HG03039 (cell line): ENCODE results near the gene GCC2.
"Not testable (repeated sequence)": the region's sequence is repeated elsewhere in the genome, so short reads cannot be mapped to it uniquely, and the experiment has no call there.

ENCODE experiments used
- ATAC-seq: cut with Tn5 transposase; IDR thresholded peaks from one replicate; pipeline ENCODE4 v1.9.1; 2021; ENCODE audit warnings: mild to moderate bottlenecking, moderate library complexity; ENCODE audit not compliant: unreplicated experiment

GCC2 gene

DNA sequence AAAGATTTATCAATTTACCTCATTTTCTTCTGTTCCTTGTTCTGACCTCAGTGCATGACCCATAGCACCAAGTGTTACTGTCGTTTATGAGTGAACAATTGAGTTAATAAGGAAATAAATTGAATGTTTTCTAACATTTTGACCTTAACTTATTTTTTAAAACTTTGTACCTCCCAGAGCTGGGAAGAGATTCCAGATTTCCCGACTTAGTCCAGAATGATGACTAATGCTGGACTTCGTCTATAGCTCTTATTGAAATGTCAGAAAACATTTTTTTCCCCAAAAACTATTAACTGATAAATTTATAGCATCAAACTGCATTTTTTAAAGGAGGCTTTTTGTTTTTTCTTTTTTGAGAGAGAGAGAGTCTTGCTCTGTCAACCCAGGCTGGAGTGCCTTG, 63.4 kb downstream of the GCC2 start:
- not testable (repeated sequence) for ATAC-seq

DNA sequence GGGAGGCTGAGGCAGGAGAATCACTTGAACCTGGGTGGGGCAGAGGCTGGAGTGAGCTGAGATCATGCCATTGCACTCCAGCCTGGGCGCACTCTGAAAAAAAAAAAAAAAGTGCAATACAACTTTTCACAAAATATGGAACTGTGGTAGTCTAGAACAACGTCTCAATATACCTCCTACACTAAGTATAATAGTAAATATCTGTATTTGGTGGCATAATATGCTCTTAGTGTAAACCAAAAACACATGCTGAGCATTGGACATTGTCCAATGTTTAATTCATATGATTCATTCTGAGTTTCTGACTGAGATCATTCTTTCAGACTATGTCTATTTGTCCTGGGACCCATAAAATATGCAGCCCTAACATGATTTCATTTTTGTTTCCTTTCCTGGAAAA, 65.5 kb downstream of the GCC2 start:
- not testable (repeated sequence) for ATAC-seq

DNA sequence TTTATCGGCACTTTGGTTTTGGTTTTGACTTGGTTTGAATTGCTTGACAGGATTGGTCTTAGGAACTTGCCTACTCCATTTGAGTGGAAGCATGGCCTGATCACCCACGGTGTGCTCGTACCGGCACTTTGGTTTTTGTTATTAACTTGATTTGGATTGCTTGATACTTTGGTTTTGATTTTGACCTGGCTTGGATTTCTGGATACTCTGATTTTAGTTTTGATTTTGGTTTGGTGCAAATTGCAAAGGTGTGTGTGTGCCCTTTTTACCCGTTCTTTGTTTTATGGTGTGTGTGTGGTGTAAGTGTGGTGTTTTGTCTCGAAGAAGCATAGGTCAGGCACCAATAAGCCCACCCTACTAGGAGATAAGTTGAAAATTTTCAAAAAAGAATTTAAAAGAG, 75.7 kb downstream of the GCC2 start:
- not testable (repeated sequence) for ATAC-seq

DNA sequence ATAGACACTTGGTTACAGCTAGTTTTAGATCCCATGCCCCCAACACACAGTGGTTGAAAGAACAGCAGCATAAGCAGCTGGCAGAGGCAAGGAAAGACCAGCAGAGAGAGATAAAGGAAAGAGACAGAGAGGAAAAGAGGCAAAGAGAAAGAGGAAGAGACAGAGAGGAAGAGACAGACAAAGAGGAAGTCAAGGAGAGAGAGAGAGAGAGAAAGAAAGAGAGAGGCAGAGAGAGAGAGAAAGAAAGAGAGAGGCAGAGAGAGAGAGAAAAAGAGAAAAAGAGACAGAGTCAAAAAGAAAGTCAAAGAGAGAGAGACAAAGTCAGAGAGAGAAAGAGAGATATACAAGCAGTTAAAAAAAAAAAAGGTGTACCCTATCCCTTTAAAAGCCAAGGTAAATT, 76.3 kb downstream of the GCC2 start:
- not testable (repeated sequence) for ATAC-seq

DNA sequence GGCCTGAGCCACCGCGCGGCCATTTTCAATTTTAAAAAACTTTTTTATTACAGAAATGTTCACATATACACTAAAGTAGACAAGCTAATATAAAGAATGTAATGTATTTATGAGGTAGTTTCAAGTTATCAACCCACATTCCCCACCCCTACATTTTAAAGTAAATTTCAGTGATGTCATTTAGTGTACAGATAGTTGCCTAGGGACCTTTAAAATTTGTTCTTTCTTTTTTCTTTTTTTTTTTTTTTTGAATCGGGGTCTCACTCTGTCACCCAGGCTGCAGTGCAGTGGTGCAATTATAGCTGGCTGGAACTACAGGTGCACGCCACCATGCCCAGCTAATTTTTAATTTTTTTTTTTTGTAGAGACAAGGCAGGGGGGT, 82.7 kb downstream of the GCC2 start:
- no peak for ATAC-seq

DNA sequence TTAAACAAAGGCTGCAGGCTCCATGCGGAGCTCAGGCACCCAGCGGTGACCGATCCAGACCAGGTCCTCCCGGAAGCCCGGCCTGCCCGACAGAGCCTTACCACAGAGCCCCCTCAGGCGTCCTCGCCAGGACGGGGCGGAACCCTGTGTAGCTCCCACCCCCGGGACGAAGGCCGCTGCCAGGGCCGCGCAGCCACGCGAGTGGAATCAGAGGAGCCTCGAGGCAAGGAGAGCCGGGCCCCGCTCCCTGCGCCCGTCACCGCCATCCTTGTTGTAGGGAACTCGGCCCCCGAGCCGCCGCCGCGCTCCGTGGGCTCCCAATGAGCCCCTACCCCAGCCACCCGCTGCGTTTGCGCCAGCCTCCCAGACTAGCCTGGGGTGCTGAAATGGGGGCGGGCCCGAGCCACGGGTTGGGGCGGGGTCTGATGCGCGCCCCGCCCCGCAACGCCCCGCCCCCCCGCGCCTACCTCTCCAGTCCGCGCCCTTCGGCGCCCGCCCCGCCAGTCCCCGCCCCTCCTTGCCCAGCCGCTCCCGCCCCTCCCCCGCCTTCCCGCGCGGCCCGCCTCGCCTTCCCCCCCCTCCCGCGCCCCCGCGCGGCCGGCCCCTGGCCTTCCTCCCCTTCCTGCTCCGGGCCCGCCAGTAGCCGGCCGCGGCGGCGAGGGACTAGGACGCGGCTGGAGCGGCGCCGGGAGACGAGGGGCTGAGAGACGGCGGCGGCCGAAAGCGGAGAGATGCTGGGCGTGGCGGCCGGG, 85.0 kb downstream of the GCC2 start, which contains the start of gene LIMS1:
TSS of gene LIMS1 (plus strand) at position 639 of the 752 bp plus-strand sequence. CDS start at position 732, 93 bp downstream.
- peak; percentile 82 for ATAC-seq

DNA sequence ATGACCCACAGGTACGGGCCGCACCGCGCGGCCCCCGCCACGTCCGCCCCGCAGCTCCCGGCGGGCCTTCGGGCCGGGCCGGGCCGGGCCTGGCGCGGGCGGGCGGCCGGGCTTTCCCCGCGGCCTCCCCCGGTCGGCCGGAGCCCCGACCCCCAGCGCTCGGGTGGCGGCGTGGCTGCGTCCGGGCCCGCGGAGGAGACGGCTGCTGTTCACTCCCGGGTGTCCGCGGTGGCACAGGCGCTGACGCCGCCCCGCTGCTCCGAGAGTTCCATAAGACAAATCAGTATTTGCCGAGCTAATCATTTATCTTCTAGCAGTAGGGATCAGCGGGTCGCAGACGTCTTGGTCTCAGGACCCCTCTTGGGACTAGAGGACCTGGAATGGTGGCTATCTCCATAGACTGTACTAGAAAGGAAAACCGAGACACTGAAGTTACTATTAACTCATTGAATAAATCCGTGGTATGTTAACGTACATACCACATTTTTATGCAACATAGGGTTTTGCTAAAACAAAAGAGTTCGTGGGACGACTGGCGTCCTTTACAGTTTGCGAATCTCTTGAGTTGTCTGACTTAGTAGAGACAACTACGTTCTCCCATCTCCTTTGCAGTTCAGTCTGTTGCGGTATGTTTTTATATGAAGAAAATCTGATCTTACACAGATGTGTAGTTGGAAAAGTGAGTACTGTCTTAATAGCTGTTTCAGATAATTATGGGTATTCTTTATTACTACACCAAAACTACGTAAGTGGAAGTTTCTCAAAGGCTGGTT, 85.8 kb downstream of the GCC2 start:
- ATAC-seq = peak; percentile 32

DNA sequence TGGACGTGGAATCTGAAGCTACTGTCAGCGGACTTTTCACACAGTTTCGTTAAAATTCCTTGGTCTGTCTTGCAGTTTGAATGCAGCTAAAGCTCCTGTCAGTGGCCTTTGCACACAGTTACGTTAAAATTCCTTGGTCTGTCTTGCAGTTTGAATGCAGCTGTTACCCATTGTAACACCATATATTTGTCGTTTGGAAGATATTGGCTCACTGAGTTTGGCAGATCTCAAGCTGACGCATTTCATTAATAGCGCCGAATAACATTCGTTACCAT, 86.3 kb downstream of the GCC2 start:
- ATAC-seq = no peak

DNA sequence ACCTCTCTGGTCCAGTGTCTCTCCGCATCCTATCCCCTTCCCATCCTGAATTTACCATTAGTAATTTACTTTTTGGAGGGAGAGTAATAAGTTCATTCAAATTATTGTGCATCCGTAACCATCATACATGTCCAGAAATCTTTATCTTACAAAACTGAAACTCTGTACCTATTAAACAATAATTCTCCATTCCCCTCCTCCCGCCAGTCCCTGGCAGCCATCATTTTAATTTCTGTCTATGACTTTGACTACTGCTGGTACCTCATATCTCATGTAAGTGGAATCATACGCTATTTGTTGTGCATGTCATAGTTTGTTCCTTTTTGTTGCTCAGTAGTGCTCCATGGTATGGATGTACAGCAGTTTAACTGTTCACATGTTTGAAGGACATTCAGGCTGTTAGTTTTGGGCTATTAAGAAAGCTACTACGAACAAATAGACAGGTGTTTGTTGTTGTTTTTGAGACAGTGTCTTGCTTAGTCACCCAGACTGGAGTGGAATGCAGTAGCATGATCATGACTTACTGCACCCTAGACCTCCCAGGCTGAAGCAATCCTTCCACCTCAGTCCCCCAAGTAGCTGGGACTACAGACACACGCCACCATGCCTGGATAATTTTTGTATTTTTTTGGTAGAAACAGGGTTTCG, 87.3 kb downstream of the GCC2 start:
- ATAC-seq = no peak

DNA sequence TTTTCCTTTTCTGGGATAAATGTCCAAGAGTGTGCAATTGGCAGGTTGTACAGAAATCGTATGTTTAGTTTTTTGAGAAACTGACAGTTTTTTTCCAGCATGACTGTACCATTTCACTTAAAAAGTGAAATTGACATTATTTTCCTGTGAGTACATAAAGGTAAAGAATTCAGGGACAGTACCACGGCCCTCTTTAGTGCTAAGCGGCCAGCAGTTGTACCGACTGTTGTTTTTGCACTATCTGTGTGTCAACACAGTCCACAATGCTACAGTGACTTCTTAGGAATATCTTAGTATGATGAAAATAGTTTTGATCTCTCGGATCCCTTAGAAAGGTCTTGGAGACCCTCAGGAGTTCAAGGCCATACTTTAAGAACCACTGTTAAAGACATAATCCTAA, 87.9 kb downstream of the GCC2 start:
- ATAC-seq = no peak

DNA sequence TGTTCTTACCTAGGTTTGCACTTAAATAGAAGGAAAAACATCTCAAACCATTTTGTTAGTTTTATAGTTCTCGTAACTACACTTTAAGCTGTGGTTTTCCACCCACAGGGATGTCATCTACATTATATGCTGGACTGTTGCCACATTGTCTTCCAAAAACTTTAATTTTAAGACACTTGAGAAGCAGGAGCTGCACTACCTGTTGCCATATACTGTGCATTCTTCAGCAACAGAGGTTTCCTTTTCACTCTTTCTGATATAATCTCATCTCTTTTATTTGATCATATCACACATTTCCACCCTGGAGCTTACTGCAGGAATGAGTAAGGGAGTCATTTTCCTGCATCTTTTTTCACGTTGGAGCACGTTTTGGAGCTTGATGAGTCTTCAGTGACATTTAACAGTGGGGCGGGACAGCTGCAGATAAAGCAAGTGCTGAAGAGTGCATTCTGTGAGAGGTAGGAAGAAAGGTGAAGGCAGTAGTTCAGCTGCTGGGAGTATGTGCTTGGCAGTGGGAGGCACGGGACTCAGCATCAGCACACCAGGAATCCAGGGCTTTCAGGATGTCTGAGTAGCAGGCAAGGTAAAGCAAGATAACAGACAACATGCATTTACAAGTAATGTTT, 89.1 kb downstream of the GCC2 start:
- ATAC-seq = no peak

DNA sequence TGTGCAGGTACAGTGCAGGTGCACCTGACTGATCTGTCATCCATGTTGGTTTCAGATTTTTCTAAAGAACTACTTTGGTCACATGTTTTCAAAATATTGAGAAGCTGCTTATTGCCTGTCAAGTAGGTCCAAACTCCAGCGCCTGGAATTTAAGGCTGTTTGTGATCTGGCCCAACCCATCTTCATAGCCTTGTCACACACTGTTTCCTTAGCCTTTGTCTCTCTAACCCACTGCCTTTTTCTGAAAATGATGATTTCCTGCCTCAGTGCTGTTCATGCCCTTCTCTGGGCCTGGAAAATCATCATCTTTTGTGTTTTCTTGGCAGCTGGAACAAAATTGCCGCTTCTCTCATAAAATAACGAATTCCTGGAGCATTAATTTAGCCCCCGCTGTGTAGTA, 92.4 kb downstream of the GCC2 start:
- no peak for ATAC-seq

DNA sequence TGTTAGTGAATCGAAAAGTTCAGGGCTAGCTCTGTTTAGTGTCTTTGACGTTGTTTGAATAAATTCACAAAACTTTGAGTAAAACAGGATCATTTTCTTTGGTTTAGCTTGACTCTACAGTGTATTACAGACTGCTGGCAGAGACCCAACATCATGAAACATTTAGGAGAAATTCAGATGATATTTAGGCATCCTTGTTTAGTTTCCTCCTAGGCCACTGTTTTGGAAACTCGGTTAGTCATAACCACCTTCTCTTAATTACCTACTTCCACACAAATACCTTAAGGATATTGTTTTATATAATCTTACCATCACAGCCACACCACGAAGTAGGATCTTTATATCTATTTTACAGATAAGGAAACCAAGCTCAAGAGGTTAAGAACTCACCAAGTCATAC, 93.1 kb downstream of the GCC2 start:
- no peak for ATAC-seq

DNA sequence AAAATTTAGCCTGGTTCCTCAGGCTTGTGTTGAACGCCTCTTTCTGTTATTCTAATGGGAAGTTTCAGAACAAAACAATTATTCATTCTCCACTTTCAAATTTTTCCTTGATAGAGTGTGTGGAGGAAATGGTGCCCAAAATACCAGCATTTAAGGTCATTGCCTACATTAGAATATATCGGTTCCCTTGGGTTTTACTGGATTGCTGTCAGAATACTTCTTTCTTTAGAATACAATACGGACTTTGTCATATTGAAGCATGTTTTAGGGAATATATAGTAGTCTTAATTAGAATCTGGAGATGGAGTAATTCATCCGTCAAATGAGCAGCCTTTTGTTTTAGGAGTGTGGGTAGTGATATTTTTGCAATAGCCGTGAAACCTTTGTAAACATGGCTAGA, 98.6 kb downstream of the GCC2 start:
- ATAC-seq = no peak

DNA sequence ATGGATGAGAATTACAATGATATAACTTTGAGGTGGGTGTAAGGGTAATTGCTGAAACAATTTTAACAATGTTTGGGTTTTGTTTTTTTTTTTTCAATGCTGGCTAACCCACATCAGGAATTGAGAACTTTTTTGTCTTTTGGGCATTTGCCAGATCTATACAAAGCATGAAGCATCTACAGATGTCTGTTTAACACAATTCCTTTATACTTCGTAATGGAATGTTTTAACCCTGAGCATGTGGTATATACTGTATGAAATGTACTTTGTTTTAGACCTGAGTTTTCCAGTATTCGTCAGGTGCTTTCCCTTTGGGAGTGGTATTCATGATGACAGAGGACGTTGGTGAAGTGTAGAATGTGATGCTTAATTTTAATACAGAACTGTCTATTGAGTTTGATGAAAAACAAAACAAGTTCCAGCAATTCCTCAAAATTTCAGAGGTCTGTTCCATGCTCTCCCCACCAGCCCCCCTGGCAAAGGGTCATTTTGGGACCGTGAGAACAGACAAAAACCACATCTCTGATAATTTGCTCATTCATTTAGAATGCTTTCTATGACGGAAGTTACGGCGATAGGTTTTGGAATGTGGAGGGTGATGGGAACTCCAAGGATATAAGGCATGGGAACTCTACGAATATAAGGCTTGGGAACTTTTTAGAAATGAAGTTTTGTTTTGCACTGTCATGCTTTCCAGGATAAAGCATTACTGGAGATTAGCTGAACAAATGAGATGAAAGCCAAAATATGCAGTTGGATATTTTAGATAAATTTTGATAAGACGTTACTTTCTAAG, 99.4 kb downstream of the GCC2 start:
- no peak for ATAC-seq

DNA sequence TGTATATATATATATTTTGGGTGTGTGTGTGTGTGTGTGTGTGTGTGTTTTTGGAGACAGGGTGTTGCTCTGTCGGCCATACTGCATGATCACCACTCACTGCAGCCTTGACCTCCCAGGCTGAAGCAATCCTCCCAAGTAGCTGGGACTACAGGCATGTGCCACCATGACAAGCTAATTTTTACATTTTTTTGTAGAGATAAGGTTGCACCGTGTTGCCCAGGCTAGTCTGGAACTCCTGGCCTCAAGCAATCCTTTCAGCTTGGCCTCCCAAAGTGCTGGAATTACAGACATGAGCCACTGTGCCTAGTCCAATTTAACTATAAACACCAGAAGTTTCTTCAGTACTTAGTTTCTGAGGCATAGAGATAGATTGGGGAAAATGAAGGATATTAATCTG, 103.6 kb downstream of the GCC2 start:
- no peak for ATAC-seq

DNA sequence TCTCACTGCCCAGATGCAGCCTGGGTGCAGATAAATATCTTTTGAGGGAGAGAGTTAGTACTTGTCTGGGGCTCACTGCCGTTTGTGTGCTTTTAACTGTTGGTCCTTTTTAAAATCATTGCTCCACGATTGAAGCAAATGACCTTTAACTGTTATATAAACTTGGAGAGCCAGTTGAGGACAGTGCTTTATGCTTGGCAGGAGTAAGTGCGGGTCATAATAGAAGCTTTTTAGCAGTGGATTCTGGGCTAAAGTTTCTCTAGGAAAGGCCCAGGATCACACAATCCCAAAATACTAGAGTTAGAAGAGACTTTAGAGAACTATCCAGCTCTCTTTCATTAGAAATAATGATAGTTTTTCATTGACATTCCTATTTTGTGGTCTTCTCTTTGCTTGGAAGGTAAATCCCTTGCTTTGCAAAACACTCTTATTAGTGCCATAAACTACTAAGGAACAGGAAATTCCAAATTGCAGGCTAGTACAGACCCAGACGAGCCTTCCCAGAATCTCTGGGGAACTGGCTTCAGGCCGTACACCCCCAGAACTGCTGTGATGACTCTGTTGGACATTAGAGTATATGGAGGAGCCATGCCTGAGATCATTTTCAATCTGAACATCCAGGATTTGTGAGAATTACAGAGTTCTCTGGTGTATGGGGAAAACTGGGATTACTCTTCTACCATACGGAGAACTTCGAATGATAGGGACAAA, 104.4 kb downstream of the GCC2 start:
- ATAC-seq = no peak

DNA sequence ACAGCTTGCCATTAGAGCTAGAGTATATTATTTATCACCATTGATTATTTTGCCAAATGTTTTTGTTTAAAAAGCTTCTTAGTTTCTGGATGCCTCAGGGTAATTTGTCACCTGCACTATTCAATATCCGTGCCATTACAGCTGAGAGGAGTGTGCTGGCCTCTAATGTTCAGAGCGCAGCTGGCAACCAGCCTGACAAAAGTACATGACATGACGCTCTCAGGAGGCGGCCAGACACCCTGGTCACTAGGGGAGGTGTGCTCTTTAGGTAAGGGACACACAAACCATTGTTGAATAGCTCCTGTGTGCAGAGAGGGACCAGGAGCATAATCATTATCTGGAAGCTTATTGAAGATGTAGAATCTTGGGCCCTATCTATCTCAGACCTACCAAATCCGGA, 105.5 kb downstream of the GCC2 start:
- ATAC-seq = no peak

DNA sequence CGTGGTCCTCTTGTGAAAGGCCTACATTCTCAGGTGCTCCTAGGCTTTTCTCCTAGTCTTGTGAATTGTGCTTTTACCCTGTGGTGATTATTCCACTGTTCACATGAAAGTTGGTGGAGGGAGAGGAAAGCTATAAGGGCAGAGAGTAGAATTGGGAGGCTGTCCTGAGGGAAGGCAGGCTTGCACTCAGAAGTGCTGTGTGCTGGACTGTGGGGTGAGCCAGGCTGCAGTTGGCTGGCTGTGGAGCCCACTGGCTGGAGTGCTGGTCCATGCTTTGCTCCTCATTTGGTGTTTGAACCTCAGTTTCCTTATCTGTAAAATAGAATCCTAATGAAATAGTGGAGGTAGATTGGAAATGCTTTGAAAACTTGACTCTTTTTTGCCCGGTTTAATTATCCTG, 106.6 kb downstream of the GCC2 start:
- ATAC-seq = no peak

DNA sequence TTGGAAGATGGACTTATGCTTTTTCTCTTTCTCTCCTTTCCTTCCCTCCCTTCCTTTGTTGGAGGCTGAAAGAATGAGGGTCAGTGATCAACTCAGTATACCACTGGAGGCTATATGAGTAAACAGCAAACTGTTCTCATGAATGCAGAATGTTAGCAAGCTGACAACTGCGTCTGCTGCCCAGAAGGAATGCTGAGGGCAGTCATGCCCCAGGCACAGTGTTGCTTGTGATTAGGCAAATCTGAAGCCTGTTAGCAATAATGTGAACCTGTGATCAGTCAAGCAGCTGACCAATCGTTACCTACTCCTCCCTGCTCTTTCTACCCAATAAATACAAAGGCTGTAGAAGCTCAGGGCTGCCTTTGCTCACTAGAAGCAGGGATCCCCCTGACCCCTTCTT, 107.6 kb downstream of the GCC2 start:
- ATAC-seq = not testable (repeated sequence)
